Hepatocyte (in vitro differentiated cells): ENCODE measurements around the gene TMEM150C. TPM values are rescaled to one million over a fixed set of nuclear protein-coding genes. Genes with fewer than 3 reads are reported as not detected.
"Not testable (repeated sequence)": the region's sequence is repeated elsewhere in the genome, so short reads cannot be mapped to it uniquely, and the experiment has no call there.

Experiments
- DNase-seq: peaks from one replicate; pipeline ENCODE4 v3.0.0-alpha.2; 2016; ENCODE audit warnings: low spot score
- H2AFZ ChIP-seq: fragments of 200-600 bp; sonication (generic); 2 replicates; pipeline ENCODE4 v1.6.0; 2016; ENCODE audit warnings: antibody characterized with exemption, mild to moderate bottlenecking
- H3K27ac ChIP-seq: fragments of 200-600 bp; sonication (generic); 2 replicates; pipeline ENCODE4 v1.5.1; 2016; ENCODE audit warnings: mild to moderate bottlenecking
- H3K27me3 ChIP-seq: fragments of 200-600 bp; sonication (generic); 2 replicates; pipeline ENCODE4 v1.6.1; 2016
- H3K36me3 ChIP-seq: fragments of 200-600 bp; sonication (generic); replicated peaks from 2 replicates; pipeline ENCODE4 v1.5.1; 2016; ENCODE audit warnings: low read depth; ENCODE audit not compliant: insufficient read depth
- H3K4me1 ChIP-seq: fragments of 200-600 bp; sonication (generic); 2 replicates; pipeline ENCODE4 v1.5.1; 2016; ENCODE audit warnings: mild to moderate bottlenecking, moderate library complexity; ENCODE audit not compliant: insufficient read depth
- H3K4me2 ChIP-seq: fragments of 200-600 bp; sonication (generic); 2 replicates; pipeline ENCODE4 v1.6.0; 2016
- H3K4me3 ChIP-seq: fragments of 200-600 bp; sonication (generic); 2 replicates; pipeline ENCODE4 v1.5.1; 2016; ENCODE audit warnings: mild to moderate bottlenecking
- H3K79me2 ChIP-seq: fragments of 200-600 bp; sonication (generic); 2 replicates; pipeline ENCODE4 v1.6.0; 2017; ENCODE audit warnings: mild to moderate bottlenecking
- H3K9me2 ChIP-seq: fragments of 200-600 bp; sonication (generic); replicated peaks from 2 replicates; pipeline ENCODE4 v1.6.0; 2017; ENCODE audit warnings: mild to moderate bottlenecking; ENCODE audit not compliant: insufficient read depth
- H3K9me3 ChIP-seq: fragments of 200-600 bp; sonication (generic); 2 replicates; pipeline ENCODE4 v1.5.1; 2016; ENCODE audit warnings: low read depth, mild to moderate bottlenecking
- H4K20me1 ChIP-seq: fragments of 200-600 bp; sonication (generic); 2 replicates; pipeline ENCODE4 v1.6.0; 2016; ENCODE audit warnings: mild to moderate bottlenecking; ENCODE audit not compliant: insufficient read depth, poor library complexity, severe bottlenecking
- CTCF ChIP-seq: fragments of 200-600 bp; sonication (generic); IDR thresholded peaks from 2 replicates; pipeline ENCODE4 v1.5.1; 2016; ENCODE audit warnings: antibody characterized with exemption, mild to moderate bottlenecking; ENCODE audit not compliant: poor library complexity
- EZH2 ChIP-seq: fragments of 200-600 bp; sonication (generic); IDR thresholded peaks from 2 replicates; pipeline ENCODE4 v1.6.1; 2016; ENCODE audit warnings: antibody characterized with exemption, mild to moderate bottlenecking, borderline replicate concordance
- EZH2phosphoT487 ChIP-seq: fragments of 200-600 bp; sonication (generic); IDR thresholded peaks from one replicate; pipeline ENCODE4 v1.6.1; 2018; ENCODE audit warnings: antibody characterized with exemption, mild to moderate bottlenecking, low read depth, moderate library complexity; ENCODE audit not compliant: unreplicated experiment, severe bottlenecking
- WGBS: methylation state at CpG from one replicate; pipeline ENCODE4 v1.1.6; 2016; ENCODE audit warnings: low lambda C conversion rate; ENCODE audit errors: missing lambda C conversion rate; 5-methylcytosine and 5-hydroxymethylcytosine counted together
- polyA plus RNA-seq: library from polyadenylated mRNA; unstranded; fragments of >200 nt; fragmentation: Nextera tagmentation; extraction: Ambion mirVana; gene quantifications from 2 replicates; pipeline ENCODE4 v1.2.1, GENCODE V29; 2016
- total RNA-seq: library from RNA; depleted of rRNA; stranded (reverse); fragments of >200 nt; gene quantifications from 2 replicates; pipeline ENCODE4 v1.2.3, GENCODE V29; 2014

TMEM150C gene
- total and polyA plus RNA-seq, 2 experiments from 2014 or later: 3.3 to 4.5 TPM

GRCh38 chr4:82473621-82474164 lies 88.1 kb downstream of the TMEM150C start:
- Histone ChIP-seq H3K79me2 (no peaks in the 10 kb centered on the region), H3K9me3 (no peaks in the 10 kb centered on the region), H2AFZ (no peak overlapping the region), H3K36me3 (no peaks in the 10 kb centered on the region), H3K9me2 (no peaks in the 10 kb centered on the region), H3K27me3 (no peaks in the 10 kb centered on the region), H3K4me3 (no peak overlapping the region), H4K20me1 (no peaks in the 10 kb centered on the region), H3K4me1 (no peaks in the 10 kb centered on the region), H3K27ac (no peak overlapping the region), H3K4me2 (no peak overlapping the region)
- 97% methylated on average over 15 of the region's 15 CpGs for WGBS
- TF ChIP-seq EZH2: no peak
- no peak for TF ChIP-seq EZH2phosphoT487
- no peak for TF ChIP-seq CTCF
- no peak for DNase-seq

- not testable (repeated sequence) for H3K4me2 ChIP-seq
Measured at GRCh38 chr4:82473080-82473479, 88.7 kb downstream of the TMEM150C start.

GRCh38 chr4:82469791-82470345 lies 91.9 kb downstream of the TMEM150C start:
- Histone ChIP-seq H2AFZ (no peak overlapping the region), H4K20me1 (no peaks in the 10 kb centered on the region), H3K36me3 (no peaks in the 10 kb centered on the region), H3K4me3 (no peak overlapping the region), H3K79me2 (no peaks in the 10 kb centered on the region), H3K9me3 (no peaks in the 10 kb centered on the region), H3K27ac (no peak overlapping the region), H3K4me2 (no peak overlapping the region), H3K9me2 (no peaks in the 10 kb centered on the region), H3K4me1 (no peaks in the 10 kb centered on the region), H3K27me3 (no peaks in the 10 kb centered on the region)
- 69% methylated on average over 2 of the region's 2 CpGs for WGBS
- TF ChIP-seq CTCF (peak; percentile 22), EZH2phosphoT487 (no peak)
- DNase-seq: peak; percentile 19

More at GRCh38 chr4:82473080-82473479, 88.7 kb downstream of the TMEM150C start:
- H2AFZ ChIP-seq, H3K9me2 ChIP-seq, DNase-seq, H4K20me1 ChIP-seq, H3K27me3 ChIP-seq, H3K36me3 ChIP-seq, H3K4me3 ChIP-seq, H3K79me2 ChIP-seq, H3K9me3 ChIP-seq, H3K4me1 ChIP-seq, H3K27ac ChIP-seq: not testable (repeated sequence)
- 46% methylated on average over 5 of the region's 5 CpGs for WGBS

GRCh38 chr4:82467471-82467870 lies 94.3 kb downstream of the TMEM150C start:
- Histone ChIP-seq H3K79me2 (no peaks in the 10 kb centered on the region), H3K27me3 (no peaks in the 10 kb centered on the region), H3K4me1 (peaks cover 4% of the 10 kb centered on the region), H3K4me3 (no peak overlapping the region), H3K4me2 (no peak overlapping the region), H4K20me1 (no peaks in the 10 kb centered on the region), H3K9me3 (no peaks in the 10 kb centered on the region), H2AFZ (no peak overlapping the region), H3K27ac (no peak overlapping the region), H3K36me3 (no peaks in the 10 kb centered on the region), H3K9me2 (no peaks in the 10 kb centered on the region)
- no peak for TF ChIP-seq CTCF
- no peak for TF ChIP-seq EZH2phosphoT487
- no peak for TF ChIP-seq EZH2
- no peak for DNase-seq
- WGBS: 50% methylated on average over 3 of the region's 3 CpGs
